Activated CD8-positive, alpha-beta memory T cell treated with anti-CD3 and anti-CD28 coated beads for 1 hour (primary cell): ENCODE results near the gene CCDC85A.

Experiments
- DNase-seq, 2 donors: peaks; one replicate each; pipeline ENCODE4 v3.0.0-alpha.2; 2020; ENCODE audit warnings: low read depth in 1 of 2; ENCODE audit errors: extremely low read depth in 1 of 2

CCDC85A gene

GRCh38 chr2:56234241-56234640, 50.5 kb downstream of the CCDC85A start:
- DNase-seq: no peak

GRCh38 chr2:56239030-56239429, 55.2 kb downstream of the CCDC85A start:
- DNase-seq: no peak

GRCh38 chr2:56239437-56239836, 55.6 kb downstream of the CCDC85A start:
- no peak for DNase-seq

- no peak for DNase-seq
Measured at GRCh38 chr2:56240210-56240609, 56.4 kb downstream of the CCDC85A start.

GRCh38 chr2:56244506-56244905, 60.7 kb downstream of the CCDC85A start:
- DNase-seq: no peak

- DNase-seq: no peak
Measured at GRCh38 chr2:56244911-56245530, 61.2 kb downstream of the CCDC85A start.

- DNase-seq: no peak
Measured at GRCh38 chr2:56248965-56249742, 65.4 kb downstream of the CCDC85A start.

- no peak for DNase-seq
Measured at GRCh38 chr2:56250153-56250729, 66.5 kb downstream of the CCDC85A start.

- DNase-seq: no peak
Measured at GRCh38 chr2:56260415-56260814, 76.6 kb downstream of the CCDC85A start.

GRCh38 chr2:56262241-56262640, 78.5 kb downstream of the CCDC85A start:
- no peak for DNase-seq

- no peak for DNase-seq
Measured at GRCh38 chr2:56263876-56264275, 80.1 kb downstream of the CCDC85A start.

GRCh38 chr2:56266761-56267414, 83.1 kb downstream of the CCDC85A start:
- no peak for DNase-seq

GRCh38 chr2:56267415-56267788, 83.6 kb downstream of the CCDC85A start:
- no peak for DNase-seq

- DNase-seq: no peak
Measured at GRCh38 chr2:56268856-56269255, 85.1 kb downstream of the CCDC85A start.

GRCh38 chr2:56271275-56271674, 87.5 kb downstream of the CCDC85A start:
- DNase-seq: no peak

- DNase-seq: no peak
Measured at GRCh38 chr2:56285224-56285623, 101.4 kb downstream of the CCDC85A start.

GRCh38 chr2:56286936-56287335, 103.1 kb downstream of the CCDC85A start:
- no peak for DNase-seq

- DNase-seq: no peak
Measured at GRCh38 chr2:56287508-56287907, 103.7 kb downstream of the CCDC85A start.

GRCh38 chr2:56287974-56288373, 104.2 kb downstream of the CCDC85A start:
- no peak for DNase-seq

GRCh38 chr2:56288838-56289580, 105.2 kb downstream of the CCDC85A start:
- DNase-seq: no peak

- DNase-seq: no peak
Measured at GRCh38 chr2:56291711-56292110, 107.9 kb downstream of the CCDC85A start.
